HG03108 (cell line): Measurements from ENCODE around the gene APOBEC3H.

Experiments used
- ATAC-seq: cut with Tn5 transposase; IDR thresholded peaks from one replicate; pipeline ENCODE4 v1.9.1; 2021; ENCODE audit warnings: moderate library complexity; ENCODE audit not compliant: unreplicated experiment

Gene APOBEC3H

DNA sequence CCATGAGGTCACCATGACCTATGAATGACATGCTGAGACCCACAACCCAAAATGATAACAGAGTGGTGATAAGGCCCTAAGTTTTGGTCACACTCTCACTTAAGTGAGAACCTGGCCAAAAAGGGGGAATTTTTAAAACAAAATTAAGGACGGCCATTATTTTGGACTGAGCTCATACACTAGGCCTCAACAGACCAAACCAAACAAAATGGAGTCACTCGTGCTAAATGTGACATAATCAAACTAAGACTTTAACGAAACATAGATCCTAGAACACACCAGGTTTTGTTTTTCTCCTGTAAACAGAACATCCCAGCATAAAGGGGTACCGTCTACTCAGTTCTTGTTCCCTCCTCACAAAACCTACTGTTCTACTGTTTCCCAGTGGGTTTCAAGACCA is 11.4 kb downstream of the APOBEC3H start:
- ATAC-seq, result no peak

DNA sequence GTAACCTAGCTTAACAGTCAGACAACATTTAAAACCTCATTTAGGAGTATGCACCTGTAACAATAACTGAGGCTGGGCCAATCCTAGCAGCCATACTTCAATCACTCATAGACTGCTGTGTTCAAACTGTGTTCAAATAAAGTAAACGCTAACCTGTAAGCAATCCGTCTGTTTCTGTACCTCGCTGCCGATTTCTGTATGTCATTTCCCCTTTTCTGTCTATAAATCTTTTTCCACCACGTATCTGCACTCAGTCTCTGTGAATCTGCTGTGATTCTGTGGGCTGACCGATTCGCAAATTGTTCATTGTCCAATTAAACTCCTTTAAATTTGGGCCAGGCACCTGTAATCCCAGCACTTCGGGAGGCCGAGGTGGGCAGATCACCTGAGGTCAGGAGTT is 12.3 kb downstream of the APOBEC3H start:
- ATAC-seq, result no peak

DNA sequence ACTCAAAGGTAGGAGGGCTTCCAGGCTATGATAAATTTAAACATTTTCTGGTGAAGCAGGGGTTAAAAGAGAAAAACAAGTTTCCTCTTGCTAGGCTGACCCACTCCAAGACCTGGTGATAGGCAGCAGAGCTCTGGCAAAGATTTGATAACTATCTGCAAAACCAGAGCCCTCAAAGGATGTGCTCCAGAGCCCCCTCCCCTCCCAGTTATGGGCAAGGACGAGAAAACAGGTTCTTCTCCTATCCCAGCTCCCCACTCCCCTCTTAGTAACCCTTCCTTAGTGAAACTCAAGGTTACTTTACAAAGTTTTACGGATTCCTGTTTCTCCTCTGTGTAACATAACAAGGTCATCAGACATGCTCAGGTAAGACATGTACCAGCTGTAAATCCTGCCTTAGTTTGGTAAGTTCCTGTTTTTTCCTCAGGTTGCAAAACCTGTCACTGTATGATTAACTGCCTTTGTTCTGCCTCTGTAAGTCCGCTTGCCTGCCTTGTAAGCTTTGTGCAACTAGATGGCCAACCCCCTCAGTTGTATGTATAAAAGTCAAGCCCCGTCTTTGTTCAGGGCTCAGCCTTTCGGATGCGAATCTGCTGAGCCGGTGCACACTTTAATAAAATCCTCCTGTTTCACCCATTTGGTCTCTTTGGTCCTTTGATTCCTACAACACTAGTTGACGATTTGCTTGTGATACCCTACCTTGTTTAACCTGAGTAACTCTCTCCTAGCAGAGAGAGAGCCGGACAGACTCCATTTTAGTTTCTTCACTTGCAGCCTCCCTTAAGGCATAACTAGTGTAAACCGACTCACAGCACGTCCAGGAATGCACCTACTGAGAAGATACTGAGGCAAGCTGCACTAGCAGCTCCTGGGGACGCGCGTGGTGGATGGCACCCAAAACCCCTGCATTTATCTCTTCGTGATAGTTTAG is 13.9 kb downstream of the APOBEC3H start:
- ATAC-seq, result no peak

DNA sequence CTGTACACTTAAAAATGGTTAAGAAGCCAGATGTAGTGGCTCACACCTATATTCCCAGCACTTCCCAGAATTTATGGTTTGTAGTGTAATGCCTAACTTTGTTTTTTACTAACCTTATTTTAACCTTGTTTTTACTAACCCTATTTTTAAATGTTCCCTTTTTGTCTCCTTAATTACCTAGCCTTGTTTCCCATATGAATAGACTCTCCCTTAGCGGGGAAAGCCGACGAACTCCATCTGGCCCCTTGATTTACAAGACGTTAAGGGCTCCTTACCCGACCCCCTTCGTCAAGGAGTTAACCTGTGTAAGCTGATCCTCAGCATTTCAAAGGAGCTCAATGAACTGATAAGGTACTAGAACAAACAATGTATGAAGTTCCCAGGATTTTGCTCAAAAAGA is 17.1 kb downstream of the APOBEC3H start:
- ATAC-seq, result no peak

DNA sequence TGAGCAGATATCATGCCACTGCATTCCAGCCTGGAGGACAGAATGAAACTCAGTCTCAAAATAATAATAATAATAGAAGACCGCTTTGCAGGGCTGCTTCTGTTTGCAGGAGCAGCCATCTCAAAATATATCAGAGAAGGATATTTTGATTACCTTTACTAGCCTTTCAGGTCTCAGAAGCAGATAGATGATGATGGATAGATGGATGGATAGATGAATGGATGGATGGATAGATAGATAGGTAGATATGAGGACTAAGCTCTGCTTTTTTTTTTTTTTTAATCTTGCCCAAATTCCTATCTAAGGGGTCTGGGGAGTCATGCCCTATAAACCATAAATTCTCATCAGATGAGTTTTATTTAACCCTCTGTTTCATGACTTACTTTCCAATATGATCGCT is 18.5 kb downstream of the APOBEC3H start:
- no peak for ATAC-seq

DNA sequence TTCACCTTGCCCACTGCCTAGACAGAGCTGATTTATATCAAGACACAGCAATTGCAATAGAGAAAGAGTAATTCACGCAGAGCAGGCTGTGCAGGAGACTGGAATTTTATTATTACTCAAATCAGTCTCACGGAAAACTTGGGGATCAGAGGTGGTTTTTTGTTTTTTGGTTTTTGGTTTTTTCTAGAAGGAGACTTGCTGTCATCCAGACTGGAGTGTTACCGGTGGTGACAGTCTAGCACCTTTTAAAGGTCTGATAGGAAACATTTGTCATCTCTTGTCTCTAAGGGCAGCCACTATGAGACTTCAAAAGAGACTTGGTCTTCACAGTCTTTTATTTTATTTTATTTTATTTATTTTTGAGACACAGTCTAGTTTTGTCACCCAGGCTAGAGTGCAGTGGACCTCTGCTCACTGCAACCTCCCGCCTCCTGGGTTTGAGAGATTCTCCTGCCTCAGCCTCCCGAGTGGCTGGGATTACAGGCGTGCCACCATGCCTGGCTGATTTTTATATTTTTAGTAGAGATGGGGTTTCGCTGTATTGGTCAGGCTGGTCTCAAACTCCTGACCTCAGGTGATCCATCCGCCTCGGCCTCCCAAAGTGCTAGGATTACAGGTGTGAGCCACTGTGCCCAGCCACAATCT is 19.1 kb downstream of the APOBEC3H start:
- ATAC-seq, result no peak

DNA sequence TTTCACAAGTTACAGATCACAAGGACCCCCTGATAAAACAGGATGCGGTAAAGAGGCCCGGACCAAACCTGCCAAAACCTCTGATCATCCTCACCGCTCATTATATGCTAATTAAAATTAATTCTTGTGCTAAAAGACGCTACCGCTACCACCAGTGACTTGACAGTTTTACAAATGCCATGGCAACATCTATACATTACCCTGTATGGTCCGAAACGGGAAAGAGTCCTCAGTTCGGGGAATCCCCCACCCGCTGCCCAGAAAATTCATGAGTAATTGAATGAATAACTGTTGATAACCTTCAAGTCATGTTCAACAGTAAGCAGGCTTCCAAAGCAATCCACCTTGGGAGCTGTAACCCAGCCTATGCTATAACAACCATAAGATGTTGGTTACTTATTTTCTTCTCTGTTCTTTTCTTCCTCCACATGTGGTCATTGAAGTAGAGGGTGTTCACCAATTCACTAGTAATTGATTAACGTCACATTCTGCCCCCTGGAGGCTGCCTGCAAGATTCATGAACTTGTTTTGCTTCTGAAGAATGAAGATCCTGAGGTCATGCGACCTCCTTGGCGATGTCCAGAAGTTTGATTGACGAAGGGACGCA is 20.6 kb downstream of the APOBEC3H start:
- ATAC-seq, result peak; percentile 44

DNA sequence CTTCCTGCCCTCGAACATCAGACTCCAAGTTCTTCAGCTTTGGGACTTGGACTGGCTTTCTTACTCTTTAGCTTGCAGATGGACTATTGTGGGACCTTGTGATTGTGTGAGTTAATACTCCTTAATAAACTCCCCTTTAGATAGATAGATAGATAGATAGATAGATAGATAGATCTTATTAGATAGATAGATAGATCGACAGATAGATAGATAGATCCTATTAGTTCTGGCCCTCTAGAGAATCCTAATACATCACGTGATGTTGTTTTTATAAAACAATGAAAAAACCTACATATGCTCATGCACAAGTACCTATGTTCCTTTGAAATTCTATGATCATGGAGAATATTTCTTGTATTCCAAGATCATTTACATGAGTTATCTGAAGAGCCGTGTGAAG is 23.9 kb downstream of the APOBEC3H start:
- ATAC-seq, result no peak

DNA sequence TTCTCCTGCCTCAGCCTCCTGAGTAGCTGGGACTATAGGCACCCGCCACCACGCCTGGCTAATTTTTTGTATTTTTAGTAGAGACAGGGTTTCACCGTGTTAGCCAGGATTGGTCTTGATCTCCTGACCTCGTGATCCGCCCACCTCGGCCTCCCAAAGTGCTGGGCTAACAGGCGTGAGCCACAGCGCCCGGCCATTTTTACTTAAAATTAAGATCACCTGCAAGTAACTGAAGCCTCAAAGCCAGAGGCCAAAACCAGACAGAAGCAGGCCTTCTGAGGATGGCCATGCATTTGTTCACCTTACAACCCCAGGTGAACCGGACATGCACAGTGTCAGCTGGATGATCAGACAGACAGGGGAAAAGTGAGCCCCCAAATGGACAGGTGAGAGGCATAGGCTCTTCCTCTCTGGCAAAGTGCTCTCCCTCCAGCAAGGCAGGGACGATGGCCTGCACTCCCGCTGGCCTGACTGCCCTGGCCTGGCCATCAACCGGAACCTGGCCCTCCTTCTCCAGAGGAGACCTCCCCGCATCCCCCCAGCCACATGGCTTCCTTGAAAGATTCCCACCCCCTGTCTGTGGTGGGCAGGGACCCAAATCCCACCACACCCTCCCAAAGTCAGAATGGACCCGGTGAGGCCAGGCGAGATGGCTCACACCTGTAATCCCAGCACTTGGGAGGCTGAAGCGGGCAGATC is 25.9 kb downstream of the APOBEC3H start:
- no peak for ATAC-seq

DNA sequence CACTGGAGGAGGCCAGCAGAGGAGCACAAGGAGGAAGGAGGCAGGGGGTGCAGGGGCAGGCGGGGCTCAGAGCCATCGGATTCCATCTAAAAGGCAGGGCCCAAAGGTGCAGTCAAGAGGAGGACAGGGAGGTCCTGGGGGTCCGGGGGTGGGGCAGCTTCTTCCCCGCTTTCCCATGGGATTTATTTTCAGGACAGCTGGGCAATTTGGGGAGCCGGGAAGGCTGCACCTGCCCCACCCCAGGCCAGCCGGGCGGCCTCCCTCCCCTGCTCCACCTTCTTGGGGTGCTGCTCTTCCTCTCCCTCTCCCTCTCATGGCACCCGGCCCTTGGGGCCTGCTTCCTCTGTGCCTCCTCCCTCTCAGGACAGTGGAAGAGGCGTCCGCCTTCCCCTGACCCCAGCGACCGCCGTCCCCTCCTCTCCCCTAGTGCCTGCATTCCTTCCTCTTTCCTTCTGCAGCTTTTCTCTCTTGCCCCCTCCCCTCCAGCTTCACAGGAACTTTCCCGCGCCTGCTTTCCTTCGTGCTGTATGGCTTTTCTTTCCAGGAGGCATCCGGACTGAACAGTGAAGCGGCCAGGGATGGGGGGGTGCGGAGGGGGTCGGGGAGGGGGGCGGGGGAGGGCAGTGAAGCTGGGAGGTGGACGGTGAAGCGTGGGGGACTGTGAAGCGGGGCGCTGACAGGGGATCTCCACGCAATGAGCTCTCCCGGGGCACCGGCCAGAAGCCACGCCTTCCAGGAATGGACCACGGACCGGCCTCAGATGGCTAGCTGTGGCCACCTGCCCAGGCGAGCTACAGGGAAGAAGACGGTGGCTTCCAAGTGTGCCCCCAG is 26.9 kb downstream of the APOBEC3H start:
- no peak for ATAC-seq

DNA sequence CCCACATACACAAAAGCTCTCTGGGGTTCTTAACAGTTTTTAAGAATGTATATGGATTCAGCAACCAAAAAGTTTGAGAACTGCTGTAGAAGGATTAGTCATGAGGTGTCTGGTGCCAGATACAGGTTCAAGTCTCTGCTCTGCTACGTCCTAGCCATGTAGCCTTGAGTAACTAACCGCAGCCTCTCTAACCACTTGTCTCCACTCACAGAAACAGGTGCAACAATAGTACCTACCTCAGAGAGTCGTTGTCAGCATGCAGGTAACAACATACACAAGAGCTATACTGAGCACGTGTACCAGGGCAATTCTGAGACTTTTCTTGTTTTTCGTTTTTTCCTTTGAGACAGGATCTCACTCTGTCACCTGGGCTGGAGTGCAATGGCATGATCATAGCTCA is 28.6 kb downstream of the APOBEC3H start:
- ATAC-seq, result no peak

DNA sequence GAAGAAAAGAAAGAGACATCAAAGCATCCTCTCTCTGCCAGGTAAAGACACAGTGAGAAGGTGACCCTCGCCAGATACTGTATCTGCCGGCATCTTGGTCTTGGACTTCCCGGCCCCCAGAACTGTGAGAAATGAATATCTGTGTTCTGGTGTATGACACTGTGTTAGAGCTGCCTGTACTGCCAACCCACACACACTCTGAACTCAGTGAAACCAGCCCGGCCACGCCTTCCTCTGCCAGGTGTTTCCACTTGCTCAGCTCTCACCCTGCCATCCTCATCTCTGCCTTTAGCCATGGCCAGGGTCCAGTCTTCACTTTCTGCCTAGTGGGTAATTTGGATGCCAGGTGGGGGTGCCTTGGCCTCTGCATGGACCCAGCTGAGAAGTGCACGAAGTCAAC is 31.5 kb downstream of the APOBEC3H start:
- ATAC-seq, result no peak

DNA sequence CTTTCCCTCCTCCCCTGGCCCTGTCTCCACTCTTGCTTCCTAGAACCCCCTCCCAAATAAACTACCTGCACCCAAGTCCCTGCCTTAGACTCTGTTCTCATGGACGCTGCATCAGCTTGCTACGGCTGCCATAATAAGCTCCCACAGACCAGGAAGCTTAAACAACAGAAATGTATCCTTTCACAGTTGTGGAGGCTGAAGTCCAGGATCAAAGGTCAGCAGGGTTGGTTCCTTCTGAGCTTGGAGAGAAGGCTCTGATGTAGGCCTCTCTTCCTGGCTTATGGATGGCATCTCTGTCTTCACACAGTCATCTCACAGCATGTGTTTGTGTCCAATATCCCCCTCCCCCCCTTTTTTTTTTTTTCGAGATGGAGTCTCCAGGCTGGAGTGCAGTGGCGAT is 32.0 kb downstream of the APOBEC3H start:
- ATAC-seq, result no peak

DNA sequence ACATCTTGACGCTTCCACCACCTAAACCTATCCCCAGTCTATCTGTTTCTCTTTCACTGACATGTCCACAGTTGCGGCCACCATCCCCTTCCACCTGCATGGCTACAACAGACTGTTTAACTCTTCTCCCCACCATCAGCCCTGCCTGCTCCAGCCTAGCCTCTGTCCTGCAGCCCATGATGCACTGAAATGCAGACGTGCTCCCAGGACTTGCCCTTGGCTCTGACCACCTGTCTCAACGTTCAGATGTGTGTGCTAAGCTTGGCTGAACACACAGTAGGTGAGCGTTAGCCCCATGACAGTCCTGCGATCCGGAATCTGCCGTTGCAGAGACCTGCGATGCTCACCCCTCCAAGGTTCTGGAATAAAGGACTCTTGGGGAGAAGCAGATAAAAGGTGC is 32.7 kb downstream of the APOBEC3H start:
- no peak for ATAC-seq

DNA sequence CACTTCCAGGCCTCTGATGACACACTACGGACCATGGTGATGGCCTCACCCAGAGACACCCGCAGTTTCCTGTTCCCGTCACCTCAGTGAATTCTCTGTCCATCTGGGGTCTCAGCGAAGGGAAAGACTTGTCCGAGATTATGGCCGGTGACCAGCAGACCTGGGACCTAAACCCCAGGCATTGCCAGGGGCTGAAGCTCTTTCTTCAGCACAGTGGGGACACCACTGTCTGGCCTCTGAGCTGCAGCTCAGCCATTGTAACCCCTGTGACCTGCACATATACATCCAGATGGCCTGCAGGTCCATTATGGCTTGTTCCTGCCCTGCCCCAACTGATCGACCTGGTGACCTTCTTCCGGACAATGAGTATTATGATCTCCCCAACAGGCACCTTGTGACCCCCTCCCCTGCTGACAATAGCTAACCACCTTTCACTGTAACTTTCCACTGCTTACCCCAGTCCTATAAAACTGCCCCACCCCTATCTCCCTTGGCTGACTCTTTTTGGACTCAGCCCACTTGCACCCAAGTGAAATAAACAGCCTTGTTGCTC is 33.2 kb downstream of the APOBEC3H start:
- ATAC-seq, result no peak

DNA sequence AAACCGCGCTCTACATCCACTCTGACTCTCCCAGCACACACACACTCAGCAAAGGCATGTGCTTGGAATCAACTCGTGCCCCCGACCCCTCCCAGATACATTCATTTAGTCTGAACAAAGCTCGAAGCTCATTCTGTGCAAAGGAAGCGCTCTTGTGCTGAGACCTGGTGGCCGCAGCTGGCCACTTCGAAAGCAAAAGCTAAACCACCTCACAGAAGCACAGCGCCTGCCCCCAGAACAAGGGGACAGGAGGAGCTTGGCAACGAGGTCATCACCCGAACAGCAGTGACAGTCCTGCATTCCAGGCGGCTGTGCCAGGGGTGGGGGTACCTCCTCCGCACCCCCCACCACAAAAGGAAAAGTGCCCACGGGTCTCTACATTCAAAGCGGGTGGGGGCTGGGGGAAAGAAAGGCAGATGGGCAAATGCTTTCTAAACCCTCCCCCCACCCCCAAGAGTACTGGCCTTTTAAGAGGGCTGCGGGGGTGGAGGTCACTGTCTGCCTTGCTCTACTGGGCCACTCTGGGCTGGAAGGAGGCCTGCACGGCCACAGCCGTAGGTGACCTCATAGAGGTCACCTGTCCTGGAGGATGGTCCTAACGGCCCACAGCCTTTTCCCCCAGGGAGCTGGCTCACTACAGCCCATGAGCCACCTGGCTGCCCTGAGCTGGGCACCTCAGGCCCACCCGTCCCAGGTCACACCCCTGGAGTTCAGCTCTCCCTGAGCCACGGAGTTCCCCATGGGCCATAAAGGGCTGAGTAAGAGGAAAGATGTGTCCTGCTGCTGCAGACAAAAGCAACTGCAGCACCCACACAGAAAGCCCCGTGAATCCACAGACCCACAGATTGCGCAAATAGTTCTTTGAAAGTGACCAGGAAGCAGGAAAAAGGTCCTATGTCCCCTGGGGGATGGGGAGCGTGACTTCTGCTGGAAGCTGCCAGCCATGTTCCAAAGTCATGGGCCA is 34.1 kb downstream of the APOBEC3H start:
- ATAC-seq, result no peak

DNA sequence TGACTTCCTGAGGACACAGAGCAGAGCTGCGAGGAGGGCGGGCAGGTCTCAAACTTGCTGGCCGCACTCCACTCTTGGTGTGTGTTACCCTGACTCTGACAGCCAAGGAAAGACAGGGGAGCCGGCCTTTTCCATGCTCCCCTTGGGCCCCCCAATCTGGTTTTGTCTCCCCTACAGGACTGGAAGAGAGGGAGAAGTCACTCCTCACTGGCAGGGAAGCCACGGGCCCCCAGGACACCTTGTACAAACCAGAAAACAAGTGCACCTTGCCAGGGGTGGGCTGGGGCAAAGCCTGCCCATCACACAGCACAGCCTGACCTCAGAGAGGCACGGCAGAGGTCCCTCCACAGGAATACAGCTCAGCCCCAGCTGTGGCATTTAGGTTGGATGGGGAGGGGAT is 35.2 kb downstream of the APOBEC3H start:
- no peak for ATAC-seq

DNA sequence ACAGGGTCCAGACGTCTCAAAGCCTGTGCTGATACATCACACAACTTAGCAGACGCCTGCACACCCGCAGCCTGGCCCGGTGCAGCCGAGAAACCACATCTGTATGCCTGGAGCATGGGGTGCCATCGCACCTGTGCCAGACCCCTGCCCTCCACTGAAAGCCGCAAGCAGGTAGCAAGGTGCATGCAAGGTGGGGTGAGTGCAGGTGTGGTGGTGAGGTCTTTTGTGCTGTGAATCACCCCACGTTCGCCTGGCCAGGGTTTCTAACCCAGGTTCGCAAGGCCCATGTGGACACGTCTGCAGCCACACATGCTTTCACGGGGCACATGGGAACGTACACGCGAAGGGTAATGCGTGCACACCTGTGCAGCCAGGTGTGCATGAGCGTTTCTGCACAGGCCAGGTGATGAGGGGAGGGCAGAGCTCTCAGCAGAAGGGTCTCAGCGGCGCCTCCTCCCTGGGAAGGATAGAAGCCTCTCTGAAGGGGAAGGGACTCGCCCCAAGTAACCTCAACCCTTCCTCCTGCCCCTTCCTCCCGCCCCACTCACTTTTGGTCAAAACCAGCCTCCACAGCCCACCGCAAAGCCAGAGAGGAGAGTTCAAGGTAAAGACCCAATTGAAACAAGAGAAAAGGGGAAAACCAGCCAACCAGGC is 36.0 kb downstream of the APOBEC3H start:
- no peak for ATAC-seq

DNA sequence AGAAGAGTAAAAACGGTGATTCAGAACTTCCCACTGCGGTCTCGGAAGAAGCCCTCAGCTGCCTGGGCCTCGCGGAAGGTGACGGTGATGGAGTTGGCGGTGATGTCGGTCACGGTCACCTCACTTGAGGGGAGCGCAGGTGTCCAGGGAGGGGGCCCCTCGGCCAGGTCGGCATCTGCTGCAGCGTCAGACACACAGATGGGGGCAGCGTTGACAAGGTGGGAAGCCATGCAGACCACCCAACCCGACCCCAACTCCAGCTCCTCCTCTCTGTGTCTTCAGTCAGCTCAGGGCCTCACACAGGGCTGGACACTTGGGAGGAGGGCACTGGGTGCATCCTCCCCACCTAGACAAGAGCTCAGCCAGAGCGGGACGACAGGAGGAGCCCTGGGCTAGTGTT is 36.8 kb downstream of the APOBEC3H start:
- no peak for ATAC-seq
